OCI-LY3 (cell line): ENCODE data around the gene KCNMA1.

Experiments
- H2AFZ ChIP-seq: fragments of 200-600, 300-600 bp; shearing (Covaris generic); 2 replicates; pipeline ENCODE4 v1.6.0; 2014; ENCODE audit warnings: antibody characterized with exemption, low read depth, low read length
- H3K27ac ChIP-seq: fragments of 200-600, 300-600 bp; sonication (generic); 2 replicates; pipeline ENCODE4 v1.5.1; 2014; ENCODE audit warnings: mild to moderate bottlenecking, low read length, moderate library complexity, mixed read lengths
- H3K27me3 ChIP-seq: fragments of 200-600, 300-600 bp; sonication (generic); 2 replicates; pipeline ENCODE4 v1.6.1; 2014; ENCODE audit warnings: low read depth, low read length, mixed read lengths
- H3K36me3 ChIP-seq: fragments of 200-600, 300-600 bp; sonication (generic); replicated peaks from 2 replicates; pipeline ENCODE3; 2014; ENCODE audit warnings: low read depth, low read length, mixed read lengths
- H3K4me1 ChIP-seq: fragments of 300-600, 200-600 bp; sonication (generic); 2 replicates; pipeline ENCODE4 v1.6.1; 2014; ENCODE audit warnings: low read length, mixed read lengths
- H3K4me2 ChIP-seq: fragments of 200-600, 300-600 bp; sonication (generic); 2 replicates; pipeline ENCODE4 v1.6.1; 2014; ENCODE audit warnings: low read length, mixed read lengths
- H3K4me3 ChIP-seq: fragments of 300-600, 200-600 bp; sonication (generic); 2 replicates; pipeline ENCODE4 v1.5.1; 2014; ENCODE audit warnings: antibody characterized with exemption, mild to moderate bottlenecking, low read length, moderate library complexity
- H3K79me2 ChIP-seq: fragments of 300-600, 200-600 bp; shearing (Covaris generic); 2 replicates; pipeline ENCODE4 v1.6.1; 2014; ENCODE audit warnings: mild to moderate bottlenecking, low read length, mixed read lengths
- H3K9ac ChIP-seq: fragments of 300-600, 200-600 bp; shearing (Covaris generic); 2 replicates; pipeline ENCODE4 v1.6.0; 2014; ENCODE audit warnings: mild to moderate bottlenecking, low read length, moderate library complexity
- H3K9me3 ChIP-seq: fragments of 200-600, 300-600 bp; shearing (Covaris generic); 2 replicates; pipeline ENCODE4 v1.6.1; 2014; ENCODE audit warnings: low read length, mixed read lengths; ENCODE audit not compliant: insufficient read depth
- H4K20me1 ChIP-seq: fragments of 200-600, 300-600 bp; sonication (generic); 2 replicates; pipeline ENCODE4 v1.6.1; 2016; ENCODE audit warnings: low read length, mixed read lengths; ENCODE audit not compliant: insufficient read depth
- CTCF ChIP-seq: fragments of 200-600, 300-600 bp; sonication (generic); IDR thresholded peaks from 2 replicates; pipeline ENCODE4 v1.5.1; 2014; ENCODE audit warnings: antibody characterized with exemption, low read length, low read depth
- EZH2phosphoT487 ChIP-seq: fragments of 200-600 bp; shearing (Covaris generic); IDR thresholded peaks from 2 replicates; pipeline ENCODE4 v1.6.1; 2018; ENCODE audit warnings: antibody characterized with exemption, mixed run types, low read depth

Gene KCNMA1

GRCh38 chr10:77537720-77538373, 99.8 kb downstream of the KCNMA1 start:
- H3K4me3 ChIP-seq = no peak overlapping the region
- peaks cover 4% of the 10 kb centered on the region for H3K36me3 ChIP-seq
- H3K4me2 ChIP-seq = no peak overlapping the region
- no peak overlapping the region for H3K27ac ChIP-seq
- H3K9me3 ChIP-seq = no peaks in the 10 kb centered on the region
- H3K79me2 ChIP-seq = peaks cover 78% of the 10 kb centered on the region
- H3K9ac ChIP-seq = no peak overlapping the region
- TF ChIP-seq CTCF (no peak), EZH2phosphoT487 (no peak)
- H4K20me1 ChIP-seq = peaks cover 94% of the 10 kb centered on the region
- no peak overlapping the region for H2AFZ ChIP-seq
- H3K4me1 ChIP-seq = peaks cover 40% of the 10 kb centered on the region
- no peaks in the 10 kb centered on the region for H3K27me3 ChIP-seq

- TF ChIP-seq CTCF = no peak
Measured at GRCh38 chr10:77537071-77537470, 100.5 kb downstream of the KCNMA1 start.

GRCh38 chr10:77533887-77534278, 103.7 kb downstream of the KCNMA1 start:
- Histone ChIP-seq H3K79me2 (peaks cover 80% of the 10 kb centered on the region), H3K36me3 (no peaks in the 10 kb centered on the region), H2AFZ (no peak overlapping the region), H4K20me1 (peaks cover 98% of the 10 kb centered on the region), H3K9ac (no peak overlapping the region), H3K9me3 (no peaks in the 10 kb centered on the region), H3K27ac (no peak overlapping the region), H3K27me3 (no peaks in the 10 kb centered on the region), H3K4me3 (peak overlapping the region; percentile 55), H3K4me2 (peak overlapping the region; percentile 54), H3K4me1 (peaks cover 39% of the 10 kb centered on the region)
- no peak for TF ChIP-seq CTCF
- TF ChIP-seq EZH2phosphoT487 = no peak

More at GRCh38 chr10:77537071-77537470, 100.5 kb downstream of the KCNMA1 start:
- H3K79me2 ChIP-seq = peaks cover 79% of the 10 kb centered on the region
- H3K9ac ChIP-seq = no peak overlapping the region
- H3K4me2 ChIP-seq = no peak overlapping the region
- H4K20me1 ChIP-seq = peaks cover 95% of the 10 kb centered on the region
- no peak overlapping the region for H2AFZ ChIP-seq
- H3K27ac ChIP-seq = no peak overlapping the region
- peaks cover 4% of the 10 kb centered on the region for H3K36me3 ChIP-seq
- H3K9me3 ChIP-seq = no peaks in the 10 kb centered on the region
- peaks cover 40% of the 10 kb centered on the region for H3K4me1 ChIP-seq
- H3K27me3 ChIP-seq = no peaks in the 10 kb centered on the region
- no peak overlapping the region for H3K4me3 ChIP-seq

- H3K4me1 ChIP-seq = peaks cover 39% of the 10 kb centered on the region
- H3K4me3 ChIP-seq = peak overlapping the region; percentile 55
- no peak overlapping the region for H3K9ac ChIP-seq
- H3K36me3 ChIP-seq = no peaks in the 10 kb centered on the region
- H4K20me1 ChIP-seq = peaks cover 97% of the 10 kb centered on the region
- H3K27ac ChIP-seq = no peak overlapping the region
- peak overlapping the region; percentile 54 for H3K4me2 ChIP-seq
- TF ChIP-seq EZH2phosphoT487 (no peak), CTCF (no peak)
- H2AFZ ChIP-seq = no peak overlapping the region
- H3K27me3 ChIP-seq = no peaks in the 10 kb centered on the region
- H3K9me3 ChIP-seq = no peaks in the 10 kb centered on the region
- peaks cover 78% of the 10 kb centered on the region for H3K79me2 ChIP-seq
Measured at GRCh38 chr10:77533146-77533886, 104.3 kb downstream of the KCNMA1 start.
